HG03342 (cell line): ENCODE measurements around the gene CDC26.
"Not testable (repeated sequence)": the region's sequence is repeated elsewhere in the genome, so short reads cannot be mapped to it uniquely, and the experiment has no call there.

ENCODE experiments used
- ATAC-seq: cut with Tn5 transposase; IDR thresholded peaks from one replicate; pipeline ENCODE4 v1.9.1; 2021; ENCODE audit warnings: mild to moderate bottlenecking, moderate library complexity; ENCODE audit not compliant: unreplicated experiment

Gene CDC26

GRCh38 chr9:113241161-113241560 lies 34.2 kb downstream of the CDC26 start:
- ATAC-seq = no peak

- ATAC-seq = no peak
Measured at GRCh38 chr9:113238859-113239232, 36.5 kb downstream of the CDC26 start.

- no peak for ATAC-seq
Measured at GRCh38 chr9:113238202-113238858, 37.0 kb downstream of the CDC26 start.

GRCh38 chr9:113237026-113237425 lies 38.3 kb downstream of the CDC26 start:
- no peak for ATAC-seq

- not testable (repeated sequence) for ATAC-seq
Measured at GRCh38 chr9:113235701-113236255, 39.6 kb downstream of the CDC26 start.

GRCh38 chr9:113231701-113232100 lies 43.7 kb downstream of the CDC26 start:
- no peak for ATAC-seq

GRCh38 chr9:113228130-113228665 lies 47.2 kb downstream of the CDC26 start:
- no peak for ATAC-seq

GRCh38 chr9:113227436-113227835 lies 47.9 kb downstream of the CDC26 start:
- ATAC-seq = no peak

GRCh38 chr9:113223963-113224362 lies 51.4 kb downstream of the CDC26 start:
- ATAC-seq = no peak

- ATAC-seq = no peak
Measured at GRCh38 chr9:113222482-113222841, 52.9 kb downstream of the CDC26 start.

- no peak for ATAC-seq
Measured at GRCh38 chr9:113221800-113222481, 53.4 kb downstream of the CDC26 start.

GRCh38 chr9:113221003-113221799 lies 54.2 kb downstream of the CDC26 start, which contains the start of the genes FKBP15 and SLC31A1:
Gene FKBP15, minus strand, starts transcription at chr9:113221277. Its CDS starts 34 bp downstream, at chr9:113221243.
Gene SLC31A1, plus strand, starts transcription at chr9:113221544. Its CDS starts 34,605 bp downstream, at chr9:113256149.
- peak; percentile 84 for ATAC-seq

GRCh38 chr9:113220467-113221002 lies 54.8 kb downstream of the CDC26 start:
- ATAC-seq = no peak

- peak; percentile 60 for ATAC-seq
Measured at GRCh38 chr9:113219969-113220368, 55.4 kb downstream of the CDC26 start.

GRCh38 chr9:113219186-113219936 lies 56.0 kb downstream of the CDC26 start:
- peak; percentile 42 for ATAC-seq
